Upper lobe of left lung (tissue), 6 donors: ENCODE data around the gene PSME4. TPM values are rescaled to one million over a fixed set of nuclear protein-coding genes. Genes with fewer than 3 reads are reported as not detected.

Experiments
- ATAC-seq, 2 donors: fragments of 200-7000 bp; cut with Tn5 transposase; one replicate each; pipeline ENCODE4 v1.9.1; 2022; ENCODE audit warnings: mild to moderate bottlenecking in 2 of 2, moderate library complexity in 2 of 2; ENCODE audit not compliant: low FRiP score in 2 of 2
- DNase-seq, 2 donors: peaks; one replicate each; pipeline ENCODE4 v3.0.0-alpha.2; 2019 to 2020
- H3K27ac ChIP-seq, 4 donors: fragments of 200-600 bp; sonication (generic); one replicate each; pipeline ENCODE4 v1.5.1; 2016 to 2019
- H3K27me3 ChIP-seq, 4 donors: fragments of 200-600 bp; sonication (generic); one replicate each; pipeline ENCODE4 v1.5.1; 2017 to 2019
- H3K36me3 ChIP-seq, 4 donors: fragments of 200-600 bp; sonication (generic); one replicate each; pipeline ENCODE4 v1.5.1; 2016 to 2019
- H3K4me1 ChIP-seq, 4 donors: fragments of 200-600 bp; sonication (generic); one replicate each; pipeline ENCODE4 v1.5.1; 2018 to 2019
- H3K4me3 ChIP-seq, 4 donors: fragments of 200-600 bp; sonication (generic); one replicate each; pipeline ENCODE4 v1.5.1; 2017 to 2019; ENCODE audit warnings: mild to moderate bottlenecking in 2 of 4, moderate library complexity in 1 of 4
- H3K9me3 ChIP-seq, 4 donors: fragments of 200-600 bp; sonication (generic); one replicate each; pipeline ENCODE4 v1.5.1; 2018 to 2019
- CTCF ChIP-seq, 6 experiments: fragments of 450-650 bp in 4 of 6; fragments of 200-600 bp in 2 of 6; sonication (generic) in 2 of 6; IDR thresholded peaks; one replicate each; pipeline ENCODE4 v1.5.1; 2016 to 2019; ENCODE audit warnings: antibody characterized with exemption in 6 of 6
- EP300 ChIP-seq, 4 donors: sonication (generic); formaldehyde crosslinking; IDR thresholded peaks; one replicate each; pipeline ENCODE4 v1.5.1; 2017; ENCODE audit warnings: antibody characterized with exemption in 4 of 4, control low read depth in 2 of 4
- POLR2A ChIP-seq, 4 donors: fragments of 450-650 bp; IDR thresholded peaks; one replicate each; pipeline ENCODE4 v1.5.1; 2016 to 2017; ENCODE audit warnings: antibody characterized with exemption in 4 of 4, mild to moderate bottlenecking in 2 of 4
- POLR2AphosphoS5 ChIP-seq, 2 donors: sonication (generic); formaldehyde crosslinking; IDR thresholded peaks; one replicate each; pipeline ENCODE4 v1.5.1; 2017; ENCODE audit warnings: antibody characterized with exemption in 2 of 2
- WGBS, 2 donors: methylation state at CpG; one replicate each; pipeline ENCODE4 v1.1.5; 2017 to 2018; 5-methylcytosine and 5-hydroxymethylcytosine counted together
- total RNA-seq, 6 donors: library from RNA; depleted of rRNA in 4 of 6; stranded (reverse); fragments of >200 nt in 4 of 6; gene quantifications; one replicate each; pipeline versions ENCODE4 v1.1.0 to v1.2.1, GENCODE V29; 2016 to 2021
- donor health status: DM: no; HTN: no; CAD: no; lungs with moderate emphysema.
- donor health status: DM: no; HTN: yes; CAD: no; lungs with severe emphysema.

PSME4 gene
- total RNA-seq, 6 donors from 2014 or later, result 39.3 to 80.7 (median 65.1) TPM

DNA sequence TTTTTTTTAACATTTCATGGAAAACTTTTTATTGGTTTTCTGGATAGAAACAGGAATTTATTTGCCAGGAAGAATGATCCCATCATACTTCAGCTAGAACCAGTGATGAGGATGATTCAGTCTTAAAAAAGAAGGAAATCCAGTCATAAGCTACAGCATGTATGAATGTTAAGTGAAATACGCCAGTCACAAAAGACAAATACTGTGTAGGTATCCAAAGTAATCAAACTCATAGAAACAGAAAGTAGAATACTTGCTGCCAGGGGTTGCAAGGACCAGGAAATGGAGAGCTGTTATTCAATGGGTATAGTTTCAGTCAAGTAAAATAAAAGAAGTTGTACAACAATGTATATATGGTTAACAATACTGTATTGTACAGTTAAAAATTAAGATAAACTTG, 21.3 kb downstream of the PSME4 start:
- no peak overlapping the region for H3K4me3 ChIP-seq
- TF ChIP-seq EP300 (IDR thresholded peaks at IDR 0.05) (no peak), POLR2A (IDR thresholded peaks at IDR 0.05) (no peak), CTCF (IDR thresholded peaks at IDR 0.05) (no peak), POLR2AphosphoS5 (IDR thresholded peaks at IDR 0.05) (no peak)
- DNase-seq (no peak), ATAC-seq (no peak)
- H3K9me3 ChIP-seq, result no peaks in the 10 kb centered on the region
- peaks cover 0 to 18% (median 15%) of the 10 kb centered on the region in 4 donors for H3K4me1 ChIP-seq
- H3K27me3 ChIP-seq, result no peaks in the 10 kb centered on the region
- no peak overlapping the region for H3K27ac ChIP-seq
- 56 to 71% methylated on average over 1 of the region's 1 CpG for WGBS, 2 donors
- peaks cover 0 to 34% (median 8%) of the 10 kb centered on the region in 4 donors for H3K36me3 ChIP-seq

- no peak for DNase-seq
- peaks cover 0 to 49% (median 8%) of the 10 kb centered on the region in 4 donors for H3K36me3 ChIP-seq
- no peak overlapping the region for H3K4me3 ChIP-seq
- no peak for ATAC-seq
- no peaks in the 10 kb centered on the region for H3K27me3 ChIP-seq
- H3K9me3 ChIP-seq, result no peaks in the 10 kb centered on the region
- no peak overlapping the region for H3K27ac ChIP-seq
- WGBS, 2 donors, result 68 to 71% methylated on average over 1 of the region's 1 CpG
- TF ChIP-seq EP300 (IDR thresholded peaks at IDR 0.05) (no peak), CTCF (IDR thresholded peaks at IDR 0.05) (no peak), POLR2A (IDR thresholded peaks at IDR 0.05) (no peak), POLR2AphosphoS5 (IDR thresholded peaks at IDR 0.05) (no peak)
- H3K4me1 ChIP-seq, result peaks cover 0 to 18% (median 15%) of the 10 kb centered on the region in 4 donors
Observed at GRCh38 chr2:53945538-53945937, 25.3 kb downstream of the PSME4 start.

GRCh38 chr2:53944542-53944941, 26.3 kb downstream of the PSME4 start:
- no peak overlapping the region for H3K27ac ChIP-seq
- peaks cover 0 to 49% (median 8%) of the 10 kb centered on the region in 4 donors for H3K36me3 ChIP-seq
- no peaks in the 10 kb centered on the region for H3K27me3 ChIP-seq
- TF ChIP-seq CTCF (IDR thresholded peaks at IDR 0.05) (no peak), EP300 (IDR thresholded peaks at IDR 0.05) (no peak), POLR2AphosphoS5 (IDR thresholded peaks at IDR 0.05) (no peak), POLR2A (IDR thresholded peaks at IDR 0.05) (no peak)
- DNase-seq (no peak), ATAC-seq (no peak)
- H3K4me1 ChIP-seq, result peaks cover 0 to 19% (median 12%) of the 10 kb centered on the region in 4 donors
- no peaks in the 10 kb centered on the region for H3K9me3 ChIP-seq
- 92 to 95% methylated on average over 1 of the region's 1 CpG for WGBS, 2 donors
- no peak overlapping the region for H3K4me3 ChIP-seq

- Histone ChIP-seq H3K4me3 (no peak overlapping the region), H3K36me3 (peaks cover under 1 to 36% (median 6%) of the 10 kb centered on the region in 4 donors), H3K9me3 (no peaks in the 10 kb centered on the region), H3K4me1 (peaks cover 0 to 14% (median 8%) of the 10 kb centered on the region in 4 donors), H3K27me3 (no peaks in the 10 kb centered on the region), H3K27ac (no peak overlapping the region)
- 95 to 97% methylated on average over 1 of the region's 1 CpG for WGBS, 2 donors
- TF ChIP-seq CTCF (IDR thresholded peaks at IDR 0.05) (no peak), EP300 (IDR thresholded peaks at IDR 0.05) (no peak), POLR2AphosphoS5 (IDR thresholded peaks at IDR 0.05) (no peak), POLR2A (IDR thresholded peaks at IDR 0.05) (no peak)
- ATAC-seq (no peak), DNase-seq (no peak)
Observed at GRCh38 chr2:53942280-53942679, 28.5 kb downstream of the PSME4 start.

- Histone ChIP-seq H3K27me3 (no peaks in the 10 kb centered on the region), H3K4me3 (no peak overlapping the region), H3K36me3 (peaks cover 3 to 34% (median 4%) of the 10 kb centered on the region in 4 donors), H3K4me1 (peaks cover 0 to 14% (median 8%) of the 10 kb centered on the region in 4 donors), H3K9me3 (no peaks in the 10 kb centered on the region), H3K27ac (no peak overlapping the region)
- no peak for TF ChIP-seq EP300 (IDR thresholded peaks at IDR 0.05)
- no peak for TF ChIP-seq CTCF (IDR thresholded peaks at IDR 0.05)
- no peak for TF ChIP-seq POLR2A (IDR thresholded peaks at IDR 0.05)
- no peak for TF ChIP-seq POLR2AphosphoS5 (IDR thresholded peaks at IDR 0.05)
- WGBS, 2 donors, result 89 to 98% methylated on average over 5 of the region's 5 CpGs
- DNase-seq (no peak), ATAC-seq (no peak)
Observed at GRCh38 chr2:53941749-53942148, 29.0 kb downstream of the PSME4 start.
